OCI-LY7 (cell line): ENCODE measurements around the gene SLC4A1AP. TPM values are rescaled to one million over a fixed set of nuclear protein-coding genes. Genes with fewer than 3 reads are reported as not detected.

Source experiments
- BruUV-seq: library from RNA; stranded (reverse); fragments of 400-500 nt; replicated peaks from 2 replicates; lab custom pipeline; 2021; lab: Mats Ljungman, UMichigan
- CTCF ChIA-PET: fragments of 300-600 bp; sonication (Branson Sonifier 250); formaldehyde crosslinking; loops from one replicate; lab custom pipeline; 2022; ENCODE audit warnings: antibody characterized with exemption; ENCODE audit not compliant: unreplicated experiment; lab: Charles Lee
- POLR2A ChIA-PET: fragments of 300-600 bp; sonication (Branson Sonifier 250); formaldehyde crosslinking; loops from one replicate; lab custom pipeline; 2022; ENCODE audit warnings: antibody characterized with exemption; lab: Charles Lee
- DNase-seq: peaks from one replicate; pipeline ENCODE4 v3.0.0-alpha.2; 2015; ENCODE audit warnings: low spot score
- H2AFZ ChIP-seq: fragments of 200-600 bp; sonication (generic), shearing (Covaris generic); 2 replicates; pipeline ENCODE4 v1.6.1; 2014; ENCODE audit warnings: mild to moderate bottlenecking, antibody characterized with exemption, low read length, moderate library complexity
- H3K27ac ChIP-seq: fragments of 200-600 bp; sonication (generic); 2 replicates; pipeline ENCODE4 v1.5.1; 2014; ENCODE audit warnings: mixed run types, low read depth, mild to moderate bottlenecking, moderate library complexity, low read length, inconsistent platforms; ENCODE audit not compliant: poor library complexity, severe bottlenecking
- H3K36me3 ChIP-seq: fragments of 200-600 bp; sonication (generic); 2 replicates; pipeline ENCODE4 v1.6.1; 2014; ENCODE audit warnings: mild to moderate bottlenecking, antibody characterized with exemption, low read length, moderate library complexity, mixed read lengths; ENCODE audit not compliant: insufficient read depth
- H3K4me1 ChIP-seq: fragments of 200-600 bp; sonication (generic); 2 replicates; pipeline ENCODE4 v1.5.1; 2014; ENCODE audit warnings: mild to moderate bottlenecking, low read length; ENCODE audit not compliant: insufficient read depth, poor library complexity, severe bottlenecking
- H3K4me2 ChIP-seq: fragments of 200-600 bp; sonication (generic); 2 replicates; pipeline ENCODE4 v1.6.1; 2014; ENCODE audit warnings: mild to moderate bottlenecking, low read length
- H3K4me3 ChIP-seq: fragments of 200-600 bp; sonication (generic); 2 replicates; pipeline ENCODE4 v1.5.1; 2014; ENCODE audit warnings: mild to moderate bottlenecking, low read depth, low read length; ENCODE audit not compliant: poor library complexity, severe bottlenecking
- H3K79me2 ChIP-seq: fragments of 200-600 bp; sonication (generic); 2 replicates; pipeline ENCODE4 v1.6.1; 2016; ENCODE audit warnings: low read depth, mild to moderate bottlenecking, low read length, moderate library complexity, mixed read lengths; ENCODE audit not compliant: insufficient read depth
- H3K9me2 ChIP-seq: fragments of 200-600 bp; sonication (generic); 2 replicates; pipeline ENCODE4 v1.6.1; 2016; ENCODE audit warnings: mild to moderate bottlenecking, low read length, mixed read lengths; ENCODE audit not compliant: insufficient read depth
- H3K9me3 ChIP-seq: fragments of 200-600 bp; sonication (generic); 2 replicates; pipeline ENCODE4 v1.6.1; 2014; ENCODE audit warnings: mild to moderate bottlenecking, mixed run types, low read length, mixed read lengths
- H4K20me1 ChIP-seq: fragments of 200-600 bp; sonication (generic); 2 replicates; pipeline ENCODE4 v1.6.1; 2014; ENCODE audit warnings: mild to moderate bottlenecking, antibody characterized with exemption, low read length, moderate library complexity, mixed read lengths; ENCODE audit not compliant: insufficient read depth
- EZH2phosphoT487 ChIP-seq: fragments of 200-600 bp; sonication (generic); IDR thresholded peaks from 2 replicates; pipeline ENCODE4 v1.6.1; 2018; ENCODE audit warnings: low read depth, borderline replicate concordance, mild to moderate bottlenecking, mixed run types, antibody characterized with exemption, low read length, moderate library complexity, mixed read lengths
- intact Hi-C: fragments of 100-400 bp; cut with micrococcal nuclease; formaldehyde crosslinking; loops from one replicate; pipeline ENCODE4 v1.10.0; 2022; ENCODE audit not compliant: unreplicated experiment
- total RNA-seq, 2 experiments: library from RNA; depleted of rRNA in 1 of 2; stranded (reverse); fragments of >200 nt in 1 of 2; shearing (Covaris generic) in 1 of 2; gene quantifications; 2 replicates each; pipeline ENCODE4 v1.2.3, GENCODE V29; 2014 to 2022
- TF ChIP-seq, protein P1 (sequence below): fragments of 200-600 bp; sonication (generic); conservative IDR thresholded peaks from 2 replicates; pipeline ENCODE4 v1.5.1; 2014; ENCODE audit warnings: mild to moderate bottlenecking, antibody characterized with exemption, low read length, moderate library complexity, mixed read lengths

Gene SLC4A1AP
- total RNA-seq, 2 experiments from 2014 or later, result 26.2 to 27.9 TPM

DNA sequence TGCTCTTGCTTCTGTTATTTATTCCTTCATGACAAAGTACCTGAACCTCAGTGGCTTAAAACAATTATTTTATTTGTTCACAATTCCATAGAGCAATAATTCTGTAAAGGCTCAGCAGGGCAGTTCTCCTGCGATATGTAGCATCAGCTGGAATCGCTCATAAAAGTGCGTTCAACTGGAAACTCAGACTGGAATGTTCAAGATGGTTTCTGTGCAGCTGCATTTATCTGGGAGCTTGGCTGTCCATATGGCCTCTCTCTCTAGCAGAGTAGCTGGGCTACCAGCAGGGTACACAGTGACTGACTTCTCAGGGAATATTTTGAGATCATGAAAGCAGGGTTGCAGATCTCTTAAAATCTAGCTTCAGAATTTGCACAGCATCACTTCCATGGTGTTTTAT is 48.4 kb upstream of the SLC4A1AP start:
- H3K36me3 ChIP-seq, result peaks cover 87% of the 10 kb centered on the region

DNA sequence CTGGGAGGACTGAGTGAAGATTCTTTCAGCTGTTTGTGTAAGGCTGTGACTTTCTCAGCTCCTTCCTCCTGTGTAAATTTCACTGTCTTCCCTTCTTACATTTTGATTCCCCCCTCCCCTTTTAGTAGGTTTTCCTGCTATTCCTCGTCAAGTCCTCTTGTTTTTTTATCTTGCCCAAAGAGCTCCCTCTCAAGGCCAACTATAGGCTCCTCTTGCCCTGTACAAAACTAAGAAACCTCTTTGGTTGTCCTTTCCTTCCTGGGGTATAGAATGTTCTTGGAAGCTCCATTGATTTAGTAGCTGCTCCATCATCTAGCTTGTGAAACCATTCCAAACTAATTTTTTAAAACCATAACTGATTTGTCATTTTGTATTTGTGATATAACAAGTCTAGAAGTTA is 42.2 kb upstream of the SLC4A1AP start:
- Histone ChIP-seq H3K36me3 (peaks cover 84% of the 10 kb centered on the region), H3K4me1 (peaks cover 7% of the 10 kb centered on the region), H3K79me2 (no peaks in the 10 kb centered on the region), H4K20me1 (no peaks in the 10 kb centered on the region), H2AFZ (no peak overlapping the region), H3K4me2 (no peak overlapping the region), H3K27ac (no peak overlapping the region), H3K9me2 (no peaks in the 10 kb centered on the region), H3K9me3 (no peaks in the 10 kb centered on the region), H3K4me3 (no peak overlapping the region)
- no TSS peak for BruUV-seq
- ChIA-PET POLR2A (interaction anchor here (1.3 to 1.4 kb wide), 2 partner anchors 36 to 69 kb away, joined by 3 to 5 read pairs; no protein-coding TSS in a partner anchor), CTCF (no interaction called here)
- no peak for TF ChIP-seq EZH2phosphoT487
- TF ChIP-seq, protein P1, sequence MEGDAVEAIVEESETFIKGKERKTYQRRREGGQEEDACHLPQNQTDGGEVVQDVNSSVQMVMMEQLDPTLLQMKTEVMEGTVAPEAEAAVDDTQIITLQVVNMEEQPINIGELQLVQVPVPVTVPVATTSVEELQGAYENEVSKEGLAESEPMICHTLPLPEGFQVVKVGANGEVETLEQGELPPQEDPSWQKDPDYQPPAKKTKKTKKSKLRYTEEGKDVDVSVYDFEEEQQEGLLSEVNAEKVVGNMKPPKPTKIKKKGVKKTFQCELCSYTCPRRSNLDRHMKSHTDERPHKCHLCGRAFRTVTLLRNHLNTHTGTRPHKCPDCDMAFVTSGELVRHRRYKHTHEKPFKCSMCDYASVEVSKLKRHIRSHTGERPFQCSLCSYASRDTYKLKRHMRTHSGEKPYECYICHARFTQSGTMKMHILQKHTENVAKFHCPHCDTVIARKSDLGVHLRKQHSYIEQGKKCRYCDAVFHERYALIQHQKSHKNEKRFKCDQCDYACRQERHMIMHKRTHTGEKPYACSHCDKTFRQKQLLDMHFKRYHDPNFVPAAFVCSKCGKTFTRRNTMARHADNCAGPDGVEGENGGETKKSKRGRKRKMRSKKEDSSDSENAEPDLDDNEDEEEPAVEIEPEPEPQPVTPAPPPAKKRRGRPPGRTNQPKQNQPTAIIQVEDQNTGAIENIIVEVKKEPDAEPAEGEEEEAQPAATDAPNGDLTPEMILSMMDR, result peak; percentile 40; the same call in 1 of the 2 replicates
- intact Hi-C loops, result no loop called here
- DNase-seq, result no peak

More for the DNA sequence above, 48.4 kb upstream of the SLC4A1AP start:
- Histone ChIP-seq H3K4me2 (no peak overlapping the region), H3K9me2 (no peaks in the 10 kb centered on the region), H3K4me3 (no peak overlapping the region), H3K79me2 (no peaks in the 10 kb centered on the region), H3K9me3 (no peaks in the 10 kb centered on the region), H2AFZ (no peak overlapping the region), H3K27ac (no peak overlapping the region), H4K20me1 (no peaks in the 10 kb centered on the region), H3K4me1 (no peaks in the 10 kb centered on the region)
- no peak for DNase-seq
- intact Hi-C loops, result no loop called here
- TF ChIP-seq EZH2phosphoT487, result no peak
- TF ChIP-seq, protein P1, result no peak
- ChIA-PET CTCF (no interaction called here), POLR2A (interaction anchor here (0.5 to 1.4 kb wide), 3 partner anchors 16 to 91 kb away, joined by 3 to 4 read pairs (median 3); no protein-coding TSS in a partner anchor)
- no TSS peak for BruUV-seq

DNA sequence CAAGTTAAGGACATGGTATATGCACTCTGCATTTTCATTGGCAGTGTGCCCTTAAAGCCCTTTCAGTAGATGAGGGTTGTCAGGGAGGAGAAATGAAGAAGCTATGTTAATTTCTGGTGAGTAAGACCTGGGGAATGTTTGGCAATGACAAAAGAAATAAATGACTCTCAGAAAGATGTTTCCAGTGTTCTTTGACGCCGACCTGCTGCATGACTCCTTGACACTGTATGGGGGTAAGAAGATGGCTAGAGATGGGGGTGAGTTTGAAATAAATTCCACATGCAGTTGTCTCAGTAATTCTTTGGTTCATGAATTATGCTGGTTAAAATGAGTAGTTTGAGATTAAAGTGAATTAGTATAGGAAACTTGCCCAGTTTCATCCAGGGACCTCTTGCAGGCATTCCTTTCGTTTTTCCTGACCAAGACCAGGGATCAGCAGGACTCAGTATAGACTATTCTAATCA is 40.7 kb upstream of the SLC4A1AP start:
- Histone ChIP-seq H3K4me2 (no peak overlapping the region), H3K79me2 (peaks cover under 1% of the 10 kb centered on the region; the same call in 1 of the 2 replicates), H2AFZ (no peak overlapping the region), H3K9me3 (no peaks in the 10 kb centered on the region), H3K36me3 (peaks cover 69% of the 10 kb centered on the region), H3K4me1 (peaks cover 21% of the 10 kb centered on the region), H3K9me2 (no peaks in the 10 kb centered on the region), H3K4me3 (no peak overlapping the region), H3K27ac (no peak overlapping the region), H4K20me1 (no peaks in the 10 kb centered on the region)
- ChIA-PET CTCF (no interaction called here), POLR2A (interaction anchor here (1.4 kb wide), 1 partner anchor 37 kb away, joined by 5 read pairs; no protein-coding TSS in a partner anchor)
- no TSS peak for BruUV-seq
- TF ChIP-seq, protein P1, result no peak
- no peak for TF ChIP-seq EZH2phosphoT487
- no peak for DNase-seq
- intact Hi-C loops, result no loop called here
